HCT116 (cell line): ENCODE data around the gene CCDC86. TPM values are rescaled to one million over a fixed set of nuclear protein-coding genes. Genes with fewer than 3 reads are reported as not detected.

Experiments
- ATAC-seq: fragments of 200-7000 bp; cut with Tn5 transposase; 2 replicates; pipeline ENCODE4 v1.9.1; 2020; ENCODE audit warnings: mild to moderate bottlenecking, moderate library complexity
- BruUV-seq: library from RNA; stranded (reverse); fragments of 400-500 nt; replicated peaks from 2 replicates; lab custom pipeline; 2021; lab: Mats Ljungman, UMichigan
- CTCF ChIA-PET: fragments of 300-600 bp; sonication (Branson Sonifier 250); formaldehyde crosslinking; loops from one replicate; lab custom pipeline; 2021; ENCODE audit warnings: antibody characterized with exemption; lab: Charles Lee
- POLR2A ChIA-PET: fragments of 300-600, 350-600 bp; sonication (Branson Sonifier 250); formaldehyde crosslinking; loops from one replicate; lab custom pipeline; 2021; ENCODE audit warnings: antibody characterized with exemption; lab: Charles Lee
- RAD21 ChIA-PET, 2 experiments: fragments of 300-600 bp; sonication (Branson Sonifier 250); formaldehyde crosslinking; loops; one replicate each; lab custom pipeline; 2023; ENCODE audit warnings: low total read pairs in 2 of 2; ENCODE audit not compliant: uncharacterized antibody in 2 of 2, unreplicated experiment in 2 of 2, low non-redundant PET in 1 of 2; lab: Charles Lee
- DNase-seq: peaks from one replicate; pipeline ENCODE4 v3.0.0-alpha.2; 2010; ENCODE audit warnings: low read depth, low spot score
- H2AFZ ChIP-seq: fragments of 200-600 bp; shearing (Covaris generic), sonication (generic); 2 replicates; pipeline ENCODE4 v1.6.1; 2017; ENCODE audit warnings: low read depth, mixed run types, mixed read lengths, antibody characterized with exemption, low read length; ENCODE audit not compliant: poor library complexity, severe bottlenecking
- H3K27ac ChIP-seq: 2 replicates; pipeline ENCODE4 v1.5.1; 2012; ENCODE audit warnings: low read depth, low read length
- H3K27me3 ChIP-seq: fragments of 200-600 bp; sonication (generic); 2 replicates; pipeline ENCODE4 v1.6.1; 2016; ENCODE audit warnings: mixed run types, low read length, mixed read lengths; ENCODE audit not compliant: insufficient read depth
- H3K36me3 ChIP-seq, 2 experiments: fragments of 200-500 bp in 1 of 2; fragments of 200-600 bp in 1 of 2; sonication (Bioruptor generic) in 1 of 2; sonication (generic) in 1 of 2; 2 replicates each; pipeline versions ENCODE4 v1.5.1 to v1.6.1; 2014 to 2016; ENCODE audit warnings: low read length in 2 of 2, inconsistent platforms in 1 of 2, mixed read lengths in 1 of 2, mixed run types in 1 of 2; ENCODE audit not compliant: insufficient read depth in 2 of 2, control insufficient read depth in 1 of 2
- H3K4me1 ChIP-seq, 2 experiments: fragments of 200-600 bp in 1 of 2; sonication (generic) in 1 of 2; 2 replicates each; pipeline versions ENCODE4 v1.5.1 to v1.6.1; 2012 to 2017; ENCODE audit warnings: low read length in 2 of 2, inconsistent platforms in 1 of 2, mild to moderate bottlenecking in 1 of 2, mixed read lengths in 1 of 2, mixed run types in 1 of 2, moderate library complexity in 1 of 2; ENCODE audit not compliant: insufficient read depth in 2 of 2, control insufficient read depth in 1 of 2
- H3K4me2 ChIP-seq: fragments of 200-600 bp; sonication (generic); 2 replicates; pipeline ENCODE4 v1.6.1; 2017; ENCODE audit warnings: mixed run types, low read length, mixed read lengths
- H3K4me3 ChIP-seq, 2 experiments: fragments of 200-600 bp in 1 of 2; sonication (generic) in 1 of 2; replicated peaks in 1 of 2; 2 replicates each; pipeline ENCODE4 v1.5.1; 2011 to 2016; ENCODE audit warnings: low read length in 2 of 2, control low read depth in 1 of 2, low read depth in 1 of 2, mild to moderate bottlenecking in 1 of 2, mixed read lengths in 1 of 2, mixed run types in 1 of 2
- H3K79me2 ChIP-seq: fragments of 200-600 bp; sonication (generic); 2 replicates; pipeline ENCODE4 v1.6.1; 2017; ENCODE audit warnings: mild to moderate bottlenecking, mixed run types, low read length, moderate library complexity, mixed read lengths; ENCODE audit not compliant: insufficient read depth
- H3K9ac ChIP-seq: fragments of 200-600 bp; sonication (generic); 2 replicates; pipeline ENCODE4 v1.6.1; 2016; ENCODE audit warnings: low read length, mixed read lengths
- H3K9me2 ChIP-seq: fragments of 200-600 bp; sonication (generic), shearing (Covaris generic); 2 replicates; pipeline ENCODE4 v1.6.1; 2017; ENCODE audit warnings: mixed run types, mild to moderate bottlenecking, moderate library complexity; ENCODE audit not compliant: insufficient read depth
- H3K9me3 ChIP-seq, 2 experiments: fragments of 200-500 bp in 1 of 2; fragments of 200-600 bp in 1 of 2; sonication (Bioruptor generic) in 1 of 2; sonication (generic) in 1 of 2; 2 replicates each; pipeline ENCODE4 v1.6.1; 2014 to 2017; ENCODE audit warnings: low read length in 2 of 2, mixed read lengths in 2 of 2, inconsistent platforms in 1 of 2, low read depth in 1 of 2, mild to moderate bottlenecking in 1 of 2, mixed run types in 1 of 2, moderate library complexity in 1 of 2; ENCODE audit not compliant: control insufficient read depth in 1 of 2, insufficient read depth in 1 of 2
- H4K20me1 ChIP-seq: fragments of 200-600 bp; sonication (generic), shearing (Covaris generic); 2 replicates; pipeline ENCODE4 v1.6.1; 2017; ENCODE audit warnings: mixed run types, mild to moderate bottlenecking, moderate library complexity; ENCODE audit not compliant: insufficient read depth
- ATF3 ChIP-seq: IDR thresholded peaks from 2 replicates; pipeline ENCODE4 v1.6.1; 2012
- RAD21 ChIP-seq: IDR thresholded peaks from 2 replicates; pipeline ENCODE4 v1.6.1; 2012; ENCODE audit warnings: low read depth, mild to moderate bottlenecking
- YY1 ChIP-seq: IDR thresholded peaks from 2 replicates; pipeline ENCODE4 v1.6.1; 2011; ENCODE audit warnings: low read length, low read depth, moderate library complexity, mild to moderate bottlenecking; ENCODE audit not compliant: insufficient replicate concordance; ENCODE audit errors: extremely low read depth
- intact Hi-C: fragments of 100-400 bp; cut with micrococcal nuclease; formaldehyde crosslinking; loops from 2 replicates; pipeline ENCODE4 v1.10.0; 2022
- total RNA-seq: library from RNA; stranded (reverse); gene quantifications from one replicate; pipeline ENCODE4 v1.2.1, GENCODE V29; 2021; ENCODE audit not compliant: unreplicated experiment
- TF ChIP-seq, protein P1 (sequence below): IDR thresholded peaks from 2 replicates; pipeline ENCODE4 v1.6.1; 2012; ENCODE audit warnings: low read depth
- TF ChIP-seq, protein P2 (sequence below), 3 experiments: fragments of 200-600 bp in 1 of 3; sonication (generic) in 1 of 3; IDR thresholded peaks in 2 of 3; conservative IDR thresholded peaks in 1 of 3; 2 replicates each; pipeline ENCODE4 v1.5.1; 2012 to 2017; ENCODE audit warnings: low read depth in 2 of 3, low read length in 2 of 3, antibody characterized with exemption in 1 of 3, borderline replicate concordance in 1 of 3, control low read depth in 1 of 3, mild to moderate bottlenecking in 1 of 3, mixed read lengths in 1 of 3, mixed run types in 1 of 3, moderate library complexity in 1 of 3; ENCODE audit not compliant: insufficient read depth in 1 of 3

The CCDC86 gene
- total RNA-seq, 1 experiment from 2014 or later = 69.6 TPM

DNA sequence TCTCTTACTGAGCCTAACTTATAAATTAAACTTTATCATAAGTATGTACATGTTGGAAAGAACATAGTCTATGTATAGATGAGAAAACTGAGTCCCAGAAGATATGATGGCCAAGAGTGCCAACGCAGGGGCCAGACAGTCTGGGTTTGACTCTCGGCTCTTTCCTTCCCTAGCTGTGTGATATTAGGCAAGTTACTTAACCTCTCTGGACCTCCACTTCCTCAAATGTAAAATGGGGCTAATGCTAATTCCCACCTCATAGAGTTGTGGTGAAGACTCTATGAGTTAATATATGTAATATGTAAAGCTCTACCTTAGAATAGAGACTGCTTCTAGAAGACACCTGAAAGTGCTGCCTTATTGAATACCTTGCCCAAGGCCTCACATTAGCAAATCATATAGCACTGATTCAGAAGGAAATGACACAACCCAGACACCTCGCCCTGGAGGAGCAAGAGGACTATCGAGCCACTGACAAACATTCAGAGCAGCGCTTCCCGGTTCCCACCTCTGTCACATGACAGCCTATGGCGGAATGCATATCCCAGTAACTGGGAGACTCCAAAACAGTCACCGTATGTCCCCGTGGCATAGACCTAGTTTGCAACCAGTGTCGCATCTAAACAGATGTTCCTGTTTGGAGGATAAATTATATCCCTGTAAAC lies 11.3 kb upstream of the CCDC86 start (continued):
- TF ChIP-seq, protein P1, sequence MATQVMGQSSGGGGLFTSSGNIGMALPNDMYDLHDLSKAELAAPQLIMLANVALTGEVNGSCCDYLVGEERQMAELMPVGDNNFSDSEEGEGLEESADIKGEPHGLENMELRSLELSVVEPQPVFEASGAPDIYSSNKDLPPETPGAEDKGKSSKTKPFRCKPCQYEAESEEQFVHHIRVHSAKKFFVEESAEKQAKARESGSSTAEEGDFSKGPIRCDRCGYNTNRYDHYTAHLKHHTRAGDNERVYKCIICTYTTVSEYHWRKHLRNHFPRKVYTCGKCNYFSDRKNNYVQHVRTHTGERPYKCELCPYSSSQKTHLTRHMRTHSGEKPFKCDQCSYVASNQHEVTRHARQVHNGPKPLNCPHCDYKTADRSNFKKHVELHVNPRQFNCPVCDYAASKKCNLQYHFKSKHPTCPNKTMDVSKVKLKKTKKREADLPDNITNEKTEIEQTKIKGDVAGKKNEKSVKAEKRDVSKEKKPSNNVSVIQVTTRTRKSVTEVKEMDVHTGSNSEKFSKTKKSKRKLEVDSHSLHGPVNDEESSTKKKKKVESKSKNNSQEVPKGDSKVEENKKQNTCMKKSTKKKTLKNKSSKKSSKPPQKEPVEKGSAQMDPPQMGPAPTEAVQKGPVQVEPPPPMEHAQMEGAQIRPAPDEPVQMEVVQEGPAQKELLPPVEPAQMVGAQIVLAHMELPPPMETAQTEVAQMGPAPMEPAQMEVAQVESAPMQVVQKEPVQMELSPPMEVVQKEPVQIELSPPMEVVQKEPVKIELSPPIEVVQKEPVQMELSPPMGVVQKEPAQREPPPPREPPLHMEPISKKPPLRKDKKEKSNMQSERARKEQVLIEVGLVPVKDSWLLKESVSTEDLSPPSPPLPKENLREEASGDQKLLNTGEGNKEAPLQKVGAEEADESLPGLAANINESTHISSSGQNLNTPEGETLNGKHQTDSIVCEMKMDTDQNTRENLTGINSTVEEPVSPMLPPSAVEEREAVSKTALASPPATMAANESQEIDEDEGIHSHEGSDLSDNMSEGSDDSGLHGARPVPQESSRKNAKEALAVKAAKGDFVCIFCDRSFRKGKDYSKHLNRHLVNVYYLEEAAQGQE = no peak

DNA sequence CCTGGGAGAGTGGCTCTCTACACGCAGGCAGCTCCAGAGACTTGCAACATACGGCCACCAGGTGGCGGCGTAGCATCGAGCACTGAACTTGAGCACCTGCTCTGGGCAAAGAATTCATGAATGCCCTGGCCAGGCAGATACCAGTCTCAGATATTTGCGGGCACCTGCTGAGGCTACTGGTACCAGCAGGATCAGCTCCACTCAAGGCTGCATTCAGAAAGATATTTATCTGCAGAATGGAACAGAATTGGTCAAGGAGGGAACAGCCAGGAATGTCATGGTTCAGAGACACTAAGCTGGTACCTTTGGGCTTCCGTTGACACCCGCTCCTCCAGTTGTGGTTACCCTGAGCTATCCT lies 10.8 kb upstream of the CCDC86 start:
- ChIA-PET RAD21 (interaction anchor here (1.7 to 2.3 kb wide), 3 partner anchors 56 to 68 kb away, joined by 7 to 21 read pairs (median 14); no protein-coding TSS in a partner anchor), CTCF (interaction anchor here (0.6 to 5.2 kb wide), 21 partner anchors 9 to 562 kb away, joined by 3 to 86 read pairs (median 5); partner anchors contain the start of gene PTGDR2)
- Histone ChIP-seq H3K4me1 (peaks cover 0 to 5% of the 10 kb centered on the region in 2 experiments; a peak in 2 of 4 replicates), H3K9me3 (no peaks in the 10 kb centered on the region), H4K20me1 (no peaks in the 10 kb centered on the region), H3K9me2 (no peaks in the 10 kb centered on the region), H3K9ac (no peak overlapping the region)
- TF ChIP-seq RAD21 (peak; percentile 97), ATF3 (no peak), YY1 (peak; percentile 29)
- TF ChIP-seq, protein P2, sequence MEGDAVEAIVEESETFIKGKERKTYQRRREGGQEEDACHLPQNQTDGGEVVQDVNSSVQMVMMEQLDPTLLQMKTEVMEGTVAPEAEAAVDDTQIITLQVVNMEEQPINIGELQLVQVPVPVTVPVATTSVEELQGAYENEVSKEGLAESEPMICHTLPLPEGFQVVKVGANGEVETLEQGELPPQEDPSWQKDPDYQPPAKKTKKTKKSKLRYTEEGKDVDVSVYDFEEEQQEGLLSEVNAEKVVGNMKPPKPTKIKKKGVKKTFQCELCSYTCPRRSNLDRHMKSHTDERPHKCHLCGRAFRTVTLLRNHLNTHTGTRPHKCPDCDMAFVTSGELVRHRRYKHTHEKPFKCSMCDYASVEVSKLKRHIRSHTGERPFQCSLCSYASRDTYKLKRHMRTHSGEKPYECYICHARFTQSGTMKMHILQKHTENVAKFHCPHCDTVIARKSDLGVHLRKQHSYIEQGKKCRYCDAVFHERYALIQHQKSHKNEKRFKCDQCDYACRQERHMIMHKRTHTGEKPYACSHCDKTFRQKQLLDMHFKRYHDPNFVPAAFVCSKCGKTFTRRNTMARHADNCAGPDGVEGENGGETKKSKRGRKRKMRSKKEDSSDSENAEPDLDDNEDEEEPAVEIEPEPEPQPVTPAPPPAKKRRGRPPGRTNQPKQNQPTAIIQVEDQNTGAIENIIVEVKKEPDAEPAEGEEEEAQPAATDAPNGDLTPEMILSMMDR (IDR thresholded peaks at IDR 0.05 in 2 of 3, conservative IDR thresholded peaks at IDR 0.05 in 1 of 3; ENCODE audit: borderline replicate concordance in 1 of 3, insufficient read depth in 1 of 3, low read depth in 2 of 3, low read length in 2 of 3) = peak; percentile 88 to 98 (median 91)
- TF ChIP-seq, all 23 proteins: peak for 3
- peak; percentile 68 for DNase-seq
- BruUV-seq = no TSS peak
- POLR2A ChIA-PET = interaction anchor here (1.1 to 2.1 kb wide), 4 partner anchors 57 to 93 kb away, joined by 3 to 6 read pairs (median 4); partner anchors contain the start of gene TMEM109
- Histone ChIP-seq H2AFZ (peak overlapping the region; percentile 89), H3K27ac (no peak overlapping the region), H3K79me2 (no peaks in the 10 kb centered on the region), H3K4me3 (peak overlapping the region; percentile 4 to 13; a peak in 2 of 4 replicates), H3K4me2 (peak overlapping the region; percentile 63), H3K27me3 (peaks cover 14% of the 10 kb centered on the region; the same call in 1 of the 2 replicates), H3K36me3 (no peaks in the 10 kb centered on the region)
- ATAC-seq = peak; percentile 98
- intact Hi-C loops = loop anchor here (1.0 to 5.0 kb wide), 6 partner anchors 56 to 556 kb away; no protein-coding TSS in a partner anchor
